GM21423 (cell line): ENCODE data around the gene MARK2.
"Not testable (repeated sequence)": the region's sequence is repeated elsewhere in the genome, so short reads cannot be mapped to it uniquely, and the experiment has no call there.

Experiments used
- ATAC-seq: cut with Tn5 transposase; IDR thresholded peaks from one replicate; pipeline ENCODE4 v1.9.1; 2021; ENCODE audit warnings: mild to moderate bottlenecking, moderate library complexity; ENCODE audit not compliant: unreplicated experiment

The MARK2 gene

DNA sequence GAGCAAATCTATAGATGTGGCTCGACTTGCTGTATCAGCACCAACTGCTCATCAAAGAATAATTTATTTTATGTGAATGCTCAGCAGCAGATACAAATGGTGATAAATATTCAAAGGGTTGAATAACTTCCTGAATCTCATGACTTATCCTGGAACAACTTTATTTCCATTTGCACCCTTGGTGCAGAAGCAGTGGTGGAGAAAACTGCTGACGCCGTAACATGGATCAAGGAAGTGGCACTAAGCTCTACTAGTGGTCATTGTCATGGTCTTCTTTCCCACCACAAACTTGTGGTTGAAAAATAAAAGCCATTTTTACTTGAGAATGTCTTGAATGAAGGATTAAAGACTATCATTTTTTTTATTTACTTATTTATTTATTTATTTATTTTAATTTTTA, 14.6 kb downstream of the MARK2 start:
- no peak for ATAC-seq

- no peak for ATAC-seq
These were observed 15.8 kb downstream of the MARK2 start for GRCh38 chr11:63854696-63855095.

GRCh38 chr11:63855975-63856374, 17.1 kb downstream of the MARK2 start:
- no peak for ATAC-seq

- ATAC-seq = no peak
These were observed 20.0 kb downstream of the MARK2 start for GRCh38 chr11:63858628-63859550.

- no peak for ATAC-seq
These were observed 24.0 kb downstream of the MARK2 start for GRCh38 chr11:63862923-63863322.

DNA sequence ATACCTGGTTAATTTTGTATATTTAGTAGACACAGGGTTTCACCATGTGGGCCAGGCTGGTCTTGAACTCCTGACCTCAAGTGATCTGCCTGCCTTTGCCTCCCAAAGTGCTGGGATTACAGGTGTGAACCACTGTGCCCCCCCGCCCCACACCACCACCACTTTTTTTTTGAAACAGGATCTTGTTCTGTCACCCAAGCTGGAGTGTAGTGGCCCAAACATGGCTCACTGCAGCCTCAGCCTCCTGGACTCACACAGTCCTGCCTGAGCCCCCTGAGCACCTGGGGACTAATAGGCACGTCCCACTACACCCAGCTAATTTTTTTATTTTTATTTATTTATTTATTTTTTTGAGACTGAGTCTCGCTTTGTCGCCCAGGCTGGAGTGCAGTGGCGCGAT, 24.7 kb downstream of the MARK2 start:
- not testable (repeated sequence) for ATAC-seq

DNA sequence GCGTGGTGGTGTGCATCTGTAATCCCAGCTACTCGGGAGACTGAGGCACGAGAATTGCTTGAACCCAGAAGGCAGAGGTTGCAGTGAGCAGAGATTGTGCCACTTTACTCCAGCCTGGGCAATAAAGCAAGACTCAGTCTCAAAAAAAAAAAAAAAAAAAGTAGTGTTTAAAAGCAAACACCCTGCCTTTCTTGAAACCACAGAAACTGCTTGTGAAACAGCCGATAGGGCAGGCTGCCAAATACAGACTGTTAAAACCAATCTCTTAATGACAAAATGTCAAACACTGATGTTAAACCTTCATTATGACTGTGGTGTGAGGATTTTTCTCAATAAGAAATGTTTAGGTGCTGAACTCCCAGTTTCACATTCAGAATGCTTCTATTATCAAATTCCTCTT, 27.3 kb downstream of the MARK2 start:
- peak; percentile 69 for ATAC-seq

GRCh38 chr11:63867511-63867910, 28.6 kb downstream of the MARK2 start:
- ATAC-seq = no peak

- no peak for ATAC-seq
These were observed 29.6 kb downstream of the MARK2 start for GRCh38 chr11:63868399-63869064.

DNA sequence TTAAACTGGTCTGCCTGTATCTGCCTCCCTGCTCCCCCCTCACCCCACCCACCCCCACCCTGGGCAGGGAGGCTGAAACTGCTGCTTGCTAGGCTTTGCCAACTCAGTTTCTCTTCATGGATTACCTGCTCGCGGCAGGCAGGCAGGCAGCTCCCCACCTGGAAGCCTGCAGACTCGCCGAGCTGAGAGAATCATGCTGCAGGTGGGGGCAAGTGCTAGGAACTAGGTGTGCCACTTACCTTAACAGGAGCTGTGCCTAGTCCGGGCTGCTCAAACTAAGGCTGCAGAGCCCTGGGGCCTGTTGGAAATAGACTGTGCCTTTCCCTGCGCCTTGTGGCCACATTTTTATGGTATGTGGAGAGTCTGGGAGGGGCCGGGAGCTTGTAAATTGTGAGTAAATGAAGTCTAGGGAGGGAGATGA, 30.3 kb downstream of the MARK2 start:
- ATAC-seq = no peak

- ATAC-seq = no peak
These were observed 30.8 kb downstream of the MARK2 start for GRCh38 chr11:63869683-63870082.

GRCh38 chr11:63870351-63871140, 31.6 kb downstream of the MARK2 start:
- no peak for ATAC-seq

GRCh38 chr11:63871962-63872799, 33.3 kb downstream of the MARK2 start:
- ATAC-seq = peak; percentile 90

GRCh38 chr11:63872800-63873197, 33.9 kb downstream of the MARK2 start:
- no peak for ATAC-seq

DNA sequence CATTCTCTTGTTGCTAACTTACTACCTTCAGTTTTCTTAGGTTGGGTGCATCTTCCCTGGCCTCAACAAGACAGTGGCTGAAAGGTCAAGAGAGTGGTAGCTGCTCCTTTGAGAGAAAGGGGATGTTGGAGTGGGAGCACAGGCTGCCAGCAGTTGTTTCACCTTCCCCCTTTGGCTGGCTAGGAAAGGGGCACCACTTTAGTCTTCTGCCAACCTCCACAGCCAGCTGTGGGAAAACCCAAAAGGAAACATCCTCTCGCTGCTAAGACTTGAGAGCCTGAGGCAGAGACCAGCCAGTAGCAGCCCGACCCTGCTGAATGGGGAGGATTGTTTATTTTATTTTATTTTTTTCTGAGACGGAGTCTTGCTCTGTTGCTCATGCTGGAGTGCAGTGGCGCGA, 34.4 kb downstream of the MARK2 start:
- no peak for ATAC-seq

DNA sequence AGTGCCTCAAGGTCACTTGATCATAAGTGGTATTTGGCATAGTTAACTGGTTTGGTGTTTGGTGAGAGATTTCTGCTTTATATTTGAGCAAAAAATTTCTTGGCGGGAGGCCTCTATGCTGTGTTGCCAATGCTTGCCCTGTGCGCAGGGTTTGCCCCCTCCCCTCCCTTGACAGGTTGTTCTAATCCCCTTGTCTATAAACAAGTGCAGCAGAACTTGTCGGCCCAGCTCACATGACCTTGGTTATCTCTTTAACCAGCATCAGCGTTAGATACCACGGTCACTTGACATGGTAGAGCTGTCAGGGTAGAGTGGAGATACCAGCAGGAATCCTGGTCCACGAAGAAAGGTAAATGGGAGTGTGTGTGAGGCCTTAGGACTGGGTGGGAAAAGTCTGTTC, 35.6 kb downstream of the MARK2 start:
- ATAC-seq = no peak

DNA sequence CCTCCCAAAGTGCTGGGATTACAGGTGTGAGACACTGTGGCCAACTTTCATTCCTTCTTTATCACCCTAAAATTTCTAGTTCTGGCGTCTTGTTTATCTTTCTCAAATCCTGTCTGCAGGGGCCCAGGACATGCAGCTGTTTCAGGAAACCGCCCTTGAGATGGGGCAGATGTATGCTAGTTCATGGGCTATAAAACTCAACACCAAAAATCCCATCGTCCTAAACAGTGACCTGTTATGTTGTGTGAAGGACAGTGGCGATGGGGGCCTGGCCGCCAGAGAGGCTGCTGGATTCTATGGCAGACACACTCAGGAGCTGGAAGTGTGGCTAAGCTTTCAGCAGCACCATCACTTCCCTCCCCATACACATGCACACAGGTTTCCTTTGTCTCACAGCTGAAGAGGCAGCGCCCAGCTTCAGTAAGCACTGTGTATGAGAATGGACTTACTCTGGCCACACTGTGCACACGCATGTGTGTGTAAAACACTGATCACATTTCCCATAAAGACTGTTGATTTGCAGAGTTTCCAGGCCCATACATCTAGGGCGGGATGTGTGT, 36.7 kb downstream of the MARK2 start:
- no peak for ATAC-seq

- no peak for ATAC-seq
These were observed 37.7 kb downstream of the MARK2 start for GRCh38 chr11:63876616-63877015.

GRCh38 chr11:63877658-63878241, 38.8 kb downstream of the MARK2 start:
- no peak for ATAC-seq
